Transverse colon (tissue), 4 donors: ENCODE results near the gene BACH2.

Experiments used
- POLR2A ChIP-seq: fragments of 450-650 bp; IDR thresholded peaks from one replicate; pipeline ENCODE4 v1.6.1; 2016; ENCODE audit warnings: antibody characterized with exemption, mild to moderate bottlenecking, moderate library complexity
- POLR2AphosphoS5 ChIP-seq, 3 donors: sonication (generic); formaldehyde crosslinking; IDR thresholded peaks; one replicate each; pipeline ENCODE4 v1.6.1; 2016; ENCODE audit warnings: antibody characterized with exemption in 3 of 3
- TF ChIP-seq, protein P1 (sequence below), 5 experiments: fragments of 200-600 bp in 3 of 5; fragments of 450-650 bp in 2 of 5; sonication (generic) in 3 of 5; IDR thresholded peaks; 1 replicate in 2 of 5; 2 replicates in 3 of 5; pipeline ENCODE4 v1.5.1; 2016 to 2017; ENCODE audit warnings: antibody characterized with exemption in 5 of 5, inconsistent platforms in 3 of 5, mild to moderate bottlenecking in 2 of 5, moderate library complexity in 1 of 5

DNA sequence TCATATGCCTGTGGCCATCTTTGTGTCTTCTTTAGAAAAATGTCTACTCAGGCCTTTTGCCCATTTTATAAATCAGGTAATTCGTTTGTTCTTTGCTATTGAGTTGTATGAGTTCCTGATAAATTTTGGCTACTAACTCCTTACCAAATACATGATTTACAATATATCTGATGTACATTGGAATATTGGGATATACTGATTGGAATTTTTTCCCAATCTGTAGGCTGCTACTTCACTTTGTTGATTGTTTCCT is 39.2 kb downstream of the BACH2 start:
- TF ChIP-seq POLR2A (no peak), POLR2AphosphoS5 (IDR thresholded peaks at IDR 0.05) (no peak)
- TF ChIP-seq, protein P1, sequence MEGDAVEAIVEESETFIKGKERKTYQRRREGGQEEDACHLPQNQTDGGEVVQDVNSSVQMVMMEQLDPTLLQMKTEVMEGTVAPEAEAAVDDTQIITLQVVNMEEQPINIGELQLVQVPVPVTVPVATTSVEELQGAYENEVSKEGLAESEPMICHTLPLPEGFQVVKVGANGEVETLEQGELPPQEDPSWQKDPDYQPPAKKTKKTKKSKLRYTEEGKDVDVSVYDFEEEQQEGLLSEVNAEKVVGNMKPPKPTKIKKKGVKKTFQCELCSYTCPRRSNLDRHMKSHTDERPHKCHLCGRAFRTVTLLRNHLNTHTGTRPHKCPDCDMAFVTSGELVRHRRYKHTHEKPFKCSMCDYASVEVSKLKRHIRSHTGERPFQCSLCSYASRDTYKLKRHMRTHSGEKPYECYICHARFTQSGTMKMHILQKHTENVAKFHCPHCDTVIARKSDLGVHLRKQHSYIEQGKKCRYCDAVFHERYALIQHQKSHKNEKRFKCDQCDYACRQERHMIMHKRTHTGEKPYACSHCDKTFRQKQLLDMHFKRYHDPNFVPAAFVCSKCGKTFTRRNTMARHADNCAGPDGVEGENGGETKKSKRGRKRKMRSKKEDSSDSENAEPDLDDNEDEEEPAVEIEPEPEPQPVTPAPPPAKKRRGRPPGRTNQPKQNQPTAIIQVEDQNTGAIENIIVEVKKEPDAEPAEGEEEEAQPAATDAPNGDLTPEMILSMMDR (IDR thresholded peaks at IDR 0.05) = no peak
